NCI-H1417 treated with DMSO at 0.1 percent for 48 hours (cell line): ENCODE measurements around the gene FIBP.
"Not testable (repeated sequence)": the region's sequence is repeated elsewhere in the genome, so short reads cannot be mapped to it uniquely, and the experiment has no call there.

Source experiments
- DNase-seq: peaks from one replicate; lab custom pipeline; 2025; lab: John Stamatoyannopoulos, UW

FIBP gene

DNA sequence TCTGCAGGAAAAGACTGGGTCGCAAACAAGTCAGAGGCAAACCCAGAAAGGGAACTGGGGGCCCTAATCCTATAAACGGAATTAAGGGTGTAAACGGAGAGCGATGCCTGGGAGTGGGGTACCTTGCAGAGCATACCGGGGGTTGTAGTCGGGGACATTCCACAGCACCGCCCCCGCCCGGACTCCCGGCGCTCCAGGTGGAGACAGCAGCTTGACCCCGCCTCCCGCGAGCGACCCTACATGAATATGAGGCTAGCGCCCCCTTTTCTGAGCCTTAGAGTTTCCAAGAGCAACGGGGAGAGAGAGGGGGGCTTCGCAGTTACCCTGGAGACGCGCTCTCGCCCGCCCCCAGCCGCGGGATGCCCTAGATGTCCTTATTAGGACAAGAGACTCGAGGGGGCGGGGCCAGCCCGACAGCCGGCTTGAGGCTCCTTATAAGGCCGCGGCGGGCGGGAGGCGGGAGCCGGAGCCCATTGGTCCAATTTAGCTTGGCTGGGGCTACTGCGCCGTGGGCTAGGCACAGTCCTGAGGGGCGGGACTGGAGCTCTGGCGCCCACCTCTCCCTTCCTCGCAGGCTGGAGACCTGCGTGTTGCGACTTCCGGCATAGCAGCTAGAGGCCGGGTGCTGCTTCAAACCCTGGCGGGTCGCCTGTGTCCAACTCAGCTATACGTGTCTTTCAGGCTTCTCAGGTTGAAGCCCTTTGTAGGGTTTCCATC lies 29.0 kb downstream of the FIBP start:
- DNase-seq = peak; percentile 92

GRCh38 chr11:65858681-65859087 lies 29.6 kb downstream of the FIBP start:
- DNase-seq = no peak

- DNase-seq = peak; percentile 92
These were observed 30.2 kb downstream of the FIBP start, which contains the start of gene CFL1 for GRCh38 chr11:65857853-65858680. CFL1 (minus strand) TSS chr11:65858180; CDS start chr11:65858099, 81 bp downstream.

GRCh38 chr11:65857500-65857852 lies 30.8 kb downstream of the FIBP start:
- DNase-seq = no peak

- no peak for DNase-seq
These were observed 31.4 kb downstream of the FIBP start for GRCh38 chr11:65856689-65857499.

- no peak for DNase-seq
These were observed 32.3 kb downstream of the FIBP start for GRCh38 chr11:65855927-65856363.

GRCh38 chr11:65854852-65855837 lies 33.1 kb downstream of the FIBP start:
- DNase-seq = no peak

- DNase-seq = no peak
These were observed 34.1 kb downstream of the FIBP start for GRCh38 chr11:65854161-65854592.

GRCh38 chr11:65853246-65853979 lies 34.9 kb downstream of the FIBP start:
- no peak for DNase-seq

DNA sequence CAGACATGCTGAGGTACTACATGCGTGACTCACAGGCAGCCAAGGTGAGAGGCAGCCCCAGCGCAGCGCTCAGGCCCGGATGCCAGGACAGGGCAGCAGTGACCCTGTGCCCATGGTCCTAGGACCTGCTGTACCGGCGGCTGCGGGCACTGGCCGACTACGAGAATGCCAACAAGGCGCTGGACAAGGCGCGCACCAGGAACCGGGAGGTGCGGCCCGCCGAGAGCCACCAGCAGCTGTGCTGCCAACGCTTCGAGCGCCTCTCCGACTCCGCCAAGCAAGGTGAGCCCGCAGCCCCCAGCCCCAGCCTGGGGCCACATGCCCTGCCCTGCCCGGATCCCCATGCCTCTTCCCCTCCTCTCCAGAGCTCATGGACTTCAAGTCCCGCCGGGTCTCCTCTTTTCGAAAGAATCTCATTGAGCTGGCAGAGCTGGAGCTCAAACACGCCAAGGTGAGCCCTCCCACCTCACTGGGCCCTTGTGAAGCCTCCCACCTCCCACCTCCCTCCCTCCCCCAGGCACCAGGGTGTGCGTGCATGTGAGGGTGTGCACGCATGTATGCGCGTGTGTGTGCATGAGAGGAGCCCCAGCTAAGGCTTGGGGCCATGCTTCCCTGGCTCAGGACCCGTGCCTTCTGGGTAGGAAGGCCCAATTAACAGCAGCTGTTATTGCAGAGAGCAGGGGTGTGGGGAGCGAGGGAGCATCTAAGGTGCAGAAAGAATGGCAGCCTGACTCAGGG lies 35.6 kb downstream of the FIBP start:
- DNase-seq = no peak

GRCh38 chr11:65851811-65852507 lies 36.3 kb downstream of the FIBP start:
- no peak for DNase-seq

DNA sequence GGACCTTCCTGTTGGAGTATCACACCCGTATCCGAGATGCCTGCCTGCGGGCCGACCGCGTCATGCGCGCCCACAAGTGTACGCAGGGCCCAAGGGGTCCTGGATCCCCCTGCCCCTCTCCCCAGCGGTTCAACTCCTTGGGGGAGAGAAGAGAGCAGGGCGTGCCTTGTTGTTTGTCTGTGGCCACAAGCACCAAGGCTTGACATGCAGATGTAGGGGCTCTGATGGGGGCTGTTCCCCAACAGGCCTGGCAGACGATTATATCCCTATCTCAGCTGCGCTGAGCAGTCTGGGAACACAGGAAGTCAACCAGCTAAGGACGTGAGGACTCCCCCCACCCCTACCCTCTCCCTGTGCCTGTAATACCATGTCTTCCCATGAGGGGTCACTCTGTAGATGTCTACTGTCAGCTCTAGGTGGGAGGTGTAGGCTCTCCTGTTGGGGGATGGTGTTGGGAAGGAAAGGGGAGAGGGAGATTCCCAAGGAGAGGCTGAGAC lies 37.1 kb downstream of the FIBP start:
- DNase-seq = no peak

DNA sequence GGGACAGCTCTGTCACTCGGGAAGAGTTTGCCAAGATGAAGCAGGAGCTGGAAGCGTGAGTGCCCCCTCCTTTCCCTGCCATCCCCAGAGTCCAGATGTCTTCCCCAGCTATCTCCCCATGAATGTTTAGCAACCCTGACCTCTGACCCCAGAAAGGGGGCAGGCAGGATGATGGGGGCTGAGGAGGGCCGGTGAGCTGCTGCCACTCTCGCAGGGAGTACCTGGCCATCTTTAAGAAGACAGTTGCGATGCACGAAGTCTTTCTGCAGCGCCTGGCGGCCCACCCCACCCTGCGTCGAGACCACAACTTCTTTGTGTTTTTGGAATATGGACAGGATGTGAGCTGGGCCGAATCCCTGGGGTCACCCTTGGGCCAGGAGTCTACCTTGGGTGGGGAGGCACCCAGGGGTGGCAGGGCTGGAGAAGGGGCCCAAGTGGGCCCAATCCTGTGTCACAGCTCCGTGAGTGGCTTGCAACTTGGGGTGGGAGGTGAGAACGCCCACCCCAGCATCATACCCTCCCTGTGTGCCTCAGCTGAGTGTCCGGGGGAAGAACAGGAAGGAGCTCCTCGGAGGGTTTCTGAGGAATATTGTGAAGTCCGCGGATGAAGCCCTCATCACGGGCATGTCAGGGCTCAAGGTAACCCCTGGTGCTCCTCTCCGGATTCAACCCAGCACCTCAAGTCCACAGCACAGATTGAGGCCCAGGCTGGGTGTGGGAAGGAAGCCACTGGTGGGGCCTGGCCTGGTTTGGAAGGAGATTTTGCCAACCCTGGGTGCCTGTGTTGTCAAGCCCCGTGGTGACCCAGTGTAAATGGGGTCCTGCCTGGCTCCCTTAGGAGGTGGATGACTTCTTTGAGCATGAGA lies 37.8 kb downstream of the FIBP start:
- no peak for DNase-seq

- no peak for DNase-seq
These were observed 38.5 kb downstream of the FIBP start for GRCh38 chr11:65849771-65850216.

DNA sequence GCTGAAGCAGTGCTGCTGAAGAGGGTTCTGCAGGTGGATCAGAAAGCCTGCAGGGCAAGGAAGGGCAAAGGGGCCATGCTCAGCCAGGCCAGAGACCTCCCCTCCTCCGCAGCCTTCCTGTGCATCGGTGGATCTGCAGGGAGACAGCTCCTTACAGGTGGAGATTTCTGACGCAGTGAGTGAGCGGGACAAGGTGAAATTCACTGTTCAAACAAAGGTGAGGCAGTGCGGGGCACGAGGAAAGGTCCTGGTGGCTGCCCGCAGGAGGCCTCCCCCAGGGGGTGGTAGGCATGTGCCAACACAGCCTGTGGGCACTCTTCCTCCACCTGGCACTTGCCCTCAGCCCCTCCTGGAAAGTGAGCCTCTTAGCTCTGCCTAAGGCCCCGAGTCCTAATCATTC lies 38.9 kb downstream of the FIBP start:
- DNase-seq = no peak

- not testable (repeated sequence) for DNase-seq
These were observed 39.6 kb downstream of the FIBP start for GRCh38 chr11:65848693-65849092.

- no peak for DNase-seq
These were observed 40.5 kb downstream of the FIBP start for GRCh38 chr11:65847746-65848145.
